SIG-M5 (cell line): Measurements from ENCODE around the gene ACAP3.

Experiments used
- DNase-seq: peaks from one replicate; lab custom pipeline; 2025; lab: John Stamatoyannopoulos, UW

Gene ACAP3

DNA sequence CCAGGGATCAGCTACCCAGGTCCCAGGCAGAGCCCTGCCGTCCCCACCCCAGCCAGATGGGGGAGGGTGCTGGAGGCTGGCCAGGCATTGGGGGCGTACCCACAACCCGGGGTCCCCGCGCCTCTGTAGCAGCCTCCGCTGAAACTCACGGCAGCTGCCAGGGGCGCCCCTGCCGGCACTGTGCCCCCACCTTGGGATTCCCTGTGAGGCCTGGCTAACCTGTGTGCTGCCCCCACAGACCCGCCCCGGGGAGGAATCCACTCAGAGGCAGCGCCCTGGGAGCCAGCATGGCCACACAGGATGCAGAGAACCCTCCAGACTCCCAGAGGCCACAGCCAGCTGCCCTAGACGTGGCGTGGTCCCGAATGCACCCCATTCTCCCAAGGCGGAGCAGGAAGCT, 37.7 kb upstream of the ACAP3 start:
- DNase-seq: no peak

DNA sequence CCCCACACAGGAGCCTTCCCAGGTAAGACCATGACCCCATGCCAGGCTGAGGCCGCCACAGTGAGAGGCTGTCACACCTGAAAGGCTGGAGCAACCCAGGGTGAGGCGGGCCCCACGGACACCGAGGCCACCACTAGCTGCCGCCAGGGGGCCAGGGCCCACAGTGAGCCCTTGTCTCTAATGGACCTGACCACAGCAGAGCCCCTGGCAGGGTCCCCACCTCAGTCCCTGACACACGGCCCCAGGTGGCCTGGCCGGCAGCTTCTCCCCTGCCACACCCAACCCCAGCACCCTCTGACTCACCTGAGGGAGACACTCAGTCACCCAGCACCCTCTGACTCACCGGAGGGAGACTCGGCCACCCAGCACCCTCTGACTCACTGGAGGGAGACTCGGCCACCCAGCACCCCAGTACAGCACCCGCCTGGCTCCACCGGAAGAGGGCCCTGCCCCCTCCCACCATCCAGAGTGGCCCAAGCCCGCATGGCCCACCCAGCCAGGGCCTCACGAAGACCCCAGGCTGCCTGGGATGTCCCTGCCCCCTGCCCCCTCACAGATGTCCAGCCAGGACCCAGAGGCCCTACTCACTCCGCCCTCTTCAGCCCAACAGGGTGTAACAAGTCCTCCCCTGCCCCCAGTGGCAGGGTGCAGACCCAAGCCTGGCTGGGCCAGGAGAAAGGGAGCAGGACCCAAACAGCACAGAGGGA, 37.1 kb upstream of the ACAP3 start:
- no peak for DNase-seq

- DNase-seq: no peak
These were observed 36.2 kb upstream of the ACAP3 start for GRCh38 chr1:1343811-1344421.

DNA sequence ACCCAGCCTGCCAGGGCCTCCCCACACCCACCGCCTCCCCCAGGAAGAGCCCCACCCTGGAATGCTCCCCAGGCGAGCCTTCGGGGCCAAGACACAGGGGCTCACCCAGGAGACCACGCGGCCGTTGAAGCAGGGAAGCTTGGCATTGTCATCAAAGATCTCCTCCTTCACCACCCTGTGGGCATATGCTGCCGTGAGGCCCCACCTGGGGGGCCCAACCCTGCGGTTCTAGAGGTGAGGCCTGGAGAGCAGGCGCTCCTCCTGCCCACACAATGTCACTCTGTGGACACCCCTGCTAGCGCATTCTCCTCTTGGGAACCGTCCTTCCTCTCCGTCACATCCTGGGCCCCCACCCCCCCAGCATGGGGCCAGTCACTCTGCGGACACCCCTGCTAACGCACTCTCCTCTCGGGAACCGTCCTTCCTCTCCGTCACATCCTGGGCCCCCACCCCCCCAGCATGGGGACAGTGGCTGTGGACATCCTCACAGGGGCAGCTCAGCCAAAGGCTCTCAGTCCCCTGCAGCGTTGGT, 34.9 kb upstream of the ACAP3 start:
- DNase-seq: no peak

GRCh38 chr1:1342061-1342562, 34.4 kb upstream of the ACAP3 start:
- no peak for DNase-seq

GRCh38 chr1:1341549-1342021, 33.9 kb upstream of the ACAP3 start:
- DNase-seq: no peak

DNA sequence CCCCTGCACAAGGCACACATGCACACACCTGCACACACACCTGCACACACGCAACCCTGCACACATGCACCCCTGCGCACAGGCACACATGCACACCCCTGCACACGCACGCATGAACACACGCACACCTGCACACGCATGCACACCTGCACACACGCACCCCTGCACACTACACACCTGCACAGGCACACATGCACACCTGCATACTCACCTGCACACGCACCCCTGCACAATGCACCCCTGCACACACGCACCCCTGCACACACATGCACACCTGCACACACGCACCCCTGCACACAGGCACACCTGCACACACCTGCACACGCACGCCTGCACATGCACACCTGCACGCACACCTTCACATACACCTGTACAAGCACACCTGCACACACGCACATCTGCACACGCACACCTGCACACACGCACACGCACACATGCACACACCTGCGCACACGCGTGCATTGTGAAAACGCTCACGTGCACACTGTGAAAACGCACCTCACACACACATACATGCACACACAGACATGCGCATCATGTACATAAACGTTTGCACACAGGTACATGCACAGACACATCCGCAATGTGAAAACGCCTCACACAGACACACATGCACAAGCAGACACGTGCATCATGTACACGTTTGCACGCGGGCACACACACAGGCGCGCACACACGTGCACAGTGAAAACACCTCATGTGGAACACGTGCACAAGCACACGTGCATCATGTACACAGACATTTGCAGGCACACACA, 33.2 kb upstream of the ACAP3 start:
- no peak for DNase-seq

GRCh38 chr1:1340185-1340584, 32.5 kb upstream of the ACAP3 start:
- DNase-seq: no peak

DNA sequence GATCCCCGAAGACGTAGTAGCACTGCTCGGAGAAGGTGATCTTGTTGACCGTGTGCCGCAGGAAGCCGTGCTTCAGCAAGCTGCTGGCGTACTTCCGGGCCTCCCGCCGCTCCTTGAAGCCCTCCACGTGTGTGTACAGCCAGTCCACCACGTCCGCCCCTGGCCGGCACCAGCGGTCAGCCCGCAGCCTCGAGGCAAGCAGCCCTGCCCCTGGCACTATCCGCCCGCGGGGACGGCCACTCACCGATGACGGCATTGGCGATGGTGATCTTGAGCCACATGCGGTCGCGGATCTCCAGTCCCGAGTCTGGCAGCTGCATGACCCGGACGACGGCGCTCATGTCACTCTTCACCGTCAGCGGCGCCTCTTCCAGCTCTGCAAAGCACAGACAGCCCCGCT, 30.5 kb upstream of the ACAP3 start:
- DNase-seq: no peak

DNA sequence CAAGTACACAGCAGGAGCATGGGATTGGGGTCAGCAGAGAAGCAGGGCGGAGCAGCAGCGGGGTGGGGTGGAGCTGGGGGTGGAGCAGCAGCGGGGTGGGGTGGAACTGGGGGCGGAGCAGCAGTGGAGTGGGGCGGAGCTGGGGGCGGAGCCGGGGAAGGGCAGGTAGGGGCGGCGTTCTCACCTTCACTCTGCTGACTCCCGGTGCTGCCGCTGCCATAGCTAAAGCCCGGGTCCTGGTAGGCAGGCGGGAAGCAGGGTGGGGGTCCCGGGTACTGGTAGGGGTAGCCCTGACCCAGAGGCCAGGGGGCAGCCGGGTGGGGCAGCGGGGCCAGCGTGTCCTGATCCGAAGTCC, 30.0 kb upstream of the ACAP3 start:
- no peak for DNase-seq

DNA sequence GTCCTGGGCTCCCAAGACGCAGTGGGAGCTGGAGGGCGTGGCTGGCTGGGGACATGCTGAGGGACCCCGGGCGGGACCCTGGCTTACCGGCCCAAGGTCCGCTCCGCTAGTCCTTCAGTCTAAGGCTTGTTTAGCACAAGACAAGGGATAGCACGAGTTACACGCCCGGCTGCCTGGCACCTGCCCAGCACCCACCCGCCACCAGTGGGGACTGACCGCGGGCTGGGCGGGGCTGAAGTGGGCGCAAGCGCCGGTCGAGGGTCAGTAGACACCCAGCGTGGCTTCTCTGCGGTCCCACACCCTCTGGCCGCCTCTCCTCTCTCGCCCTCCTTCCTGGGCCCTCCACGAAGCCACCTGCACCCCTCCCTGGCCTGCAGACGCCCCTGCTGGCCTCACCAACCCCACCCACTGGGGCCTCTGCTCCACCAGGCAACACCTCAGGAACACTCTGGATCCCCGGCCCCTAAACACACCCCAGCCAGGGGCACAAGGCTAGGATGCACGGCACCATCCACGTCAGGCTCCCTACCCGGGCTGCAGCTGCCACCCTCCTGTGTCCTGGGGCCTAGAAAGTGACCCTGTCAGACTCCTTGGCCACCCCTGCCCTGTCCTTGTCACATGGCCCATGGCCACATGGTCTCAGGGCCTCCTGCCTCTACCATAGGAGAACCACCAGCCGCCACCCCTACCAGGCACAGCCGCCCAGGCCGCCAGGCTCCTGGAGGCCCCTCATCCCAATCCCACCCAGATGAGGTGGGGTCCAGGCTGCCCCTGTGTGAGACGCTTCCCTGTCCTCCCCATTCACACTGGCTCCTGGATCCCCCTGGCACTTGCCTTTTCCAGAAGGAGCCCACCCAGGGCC, 29.4 kb upstream of the ACAP3 start:
- DNase-seq: no peak

GRCh38 chr1:1336446-1336845, 28.7 kb upstream of the ACAP3 start:
- no peak for DNase-seq

DNA sequence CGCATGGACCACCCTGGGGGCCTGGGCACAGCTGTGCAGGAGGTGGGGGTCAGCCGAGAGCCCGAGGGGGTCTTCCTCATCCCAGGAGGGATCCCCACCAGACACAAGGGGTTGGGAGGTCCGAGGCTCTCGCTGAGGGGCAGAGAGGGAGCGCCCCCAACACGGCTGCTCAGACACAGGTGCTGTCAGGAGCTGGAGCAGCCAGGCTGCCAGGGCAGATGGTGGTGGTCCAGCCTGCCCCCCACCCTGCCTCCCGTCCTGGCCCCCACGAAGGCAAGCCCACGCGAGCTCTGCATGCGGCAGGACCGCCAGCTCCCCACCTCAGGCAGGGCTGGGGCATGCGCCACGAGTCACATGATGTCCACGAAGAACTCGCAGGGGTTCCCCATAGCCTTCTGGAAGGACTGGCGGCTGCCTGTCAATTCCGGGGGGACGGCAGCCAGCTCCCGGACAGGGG, 28.1 kb upstream of the ACAP3 start:
- DNase-seq: no peak

GRCh38 chr1:1335283-1335682, 27.6 kb upstream of the ACAP3 start:
- no peak for DNase-seq

DNA sequence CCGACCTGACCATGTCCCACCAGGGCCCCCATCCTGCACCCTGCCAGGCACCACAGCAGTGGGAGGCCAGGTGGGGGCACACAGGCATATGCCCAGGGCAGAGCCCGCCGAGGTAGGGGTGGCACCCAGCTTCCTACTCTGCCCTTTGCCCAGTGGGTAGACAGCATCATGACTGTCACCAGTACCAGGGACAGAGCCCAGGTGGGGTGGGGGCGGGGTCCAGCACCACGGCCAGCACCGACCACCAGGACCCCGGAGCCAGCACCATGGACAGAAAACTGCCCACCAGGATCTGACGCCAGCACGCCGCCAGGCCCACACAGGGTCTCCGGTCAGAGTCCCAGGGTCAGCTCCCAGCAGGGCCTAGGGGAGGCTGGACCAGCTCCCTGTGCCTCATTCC, 27.1 kb upstream of the ACAP3 start:
- no peak for DNase-seq

DNA sequence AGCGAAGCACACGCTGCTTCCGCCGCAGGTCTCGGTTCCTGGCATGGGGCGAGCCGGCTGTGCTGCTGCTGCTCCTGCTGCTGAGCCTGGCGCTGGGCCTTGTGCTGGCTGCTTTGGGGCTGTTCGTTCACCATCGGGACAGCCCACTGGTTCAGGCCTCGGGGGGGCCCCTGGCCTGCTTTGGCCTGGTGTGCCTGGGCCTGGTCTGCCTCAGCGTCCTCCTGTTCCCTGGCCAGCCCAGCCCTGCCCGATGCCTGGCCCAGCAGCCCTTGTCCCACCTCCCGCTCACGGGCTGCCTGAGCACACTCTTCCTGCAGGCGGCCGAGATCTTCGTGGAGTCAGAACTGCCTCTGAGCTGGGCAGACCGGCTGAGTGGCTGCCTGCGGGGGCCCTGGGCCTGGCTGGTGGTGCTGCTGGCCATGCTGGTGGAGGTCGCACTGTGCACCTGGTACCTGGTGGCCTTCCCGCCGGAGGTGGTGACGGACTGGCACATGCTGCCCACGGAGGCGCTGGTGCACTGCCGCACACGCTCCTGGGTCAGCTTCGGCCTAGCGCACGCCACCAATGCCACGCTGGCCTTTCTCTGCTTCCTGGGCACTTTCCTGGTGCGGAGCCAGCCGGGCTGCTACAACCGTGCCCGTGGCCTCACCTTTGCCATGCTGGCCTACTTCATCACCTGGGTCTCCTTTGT, 26.0 kb upstream of the ACAP3 start:
- DNase-seq: no peak

DNA sequence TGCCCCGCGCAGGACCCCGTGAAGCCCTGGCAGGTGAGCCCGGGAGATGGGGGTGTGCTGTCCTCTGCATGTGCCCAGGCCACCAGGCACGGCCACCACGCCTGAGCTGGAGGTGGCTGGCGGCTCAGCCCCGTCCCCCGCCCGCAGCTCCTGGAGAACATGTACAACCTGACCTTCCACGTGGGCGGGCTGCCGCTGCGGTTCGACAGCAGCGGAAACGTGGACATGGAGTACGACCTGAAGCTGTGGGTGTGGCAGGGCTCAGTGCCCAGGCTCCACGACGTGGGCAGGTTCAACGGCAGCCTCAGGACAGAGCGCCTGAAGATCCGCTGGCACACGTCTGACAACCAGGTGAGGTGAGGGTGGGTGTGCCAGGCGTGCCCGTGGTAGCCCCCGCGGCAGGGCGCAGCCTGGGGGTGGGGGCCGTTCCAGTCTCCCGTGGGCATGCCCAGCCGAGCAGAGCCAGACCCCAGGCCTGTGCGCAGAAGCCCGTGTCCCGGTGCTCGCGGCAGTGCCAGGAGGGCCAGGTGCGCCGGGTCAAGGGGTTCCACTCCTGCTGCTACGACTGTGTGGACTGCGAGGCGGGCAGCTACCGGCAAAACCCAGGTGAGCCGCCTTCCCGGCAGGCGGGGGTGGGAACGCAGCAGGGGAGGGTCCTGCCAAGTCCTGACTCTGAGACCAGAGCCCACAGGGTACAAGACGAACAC, 25.2 kb upstream of the ACAP3 start:
- DNase-seq: no peak

DNA sequence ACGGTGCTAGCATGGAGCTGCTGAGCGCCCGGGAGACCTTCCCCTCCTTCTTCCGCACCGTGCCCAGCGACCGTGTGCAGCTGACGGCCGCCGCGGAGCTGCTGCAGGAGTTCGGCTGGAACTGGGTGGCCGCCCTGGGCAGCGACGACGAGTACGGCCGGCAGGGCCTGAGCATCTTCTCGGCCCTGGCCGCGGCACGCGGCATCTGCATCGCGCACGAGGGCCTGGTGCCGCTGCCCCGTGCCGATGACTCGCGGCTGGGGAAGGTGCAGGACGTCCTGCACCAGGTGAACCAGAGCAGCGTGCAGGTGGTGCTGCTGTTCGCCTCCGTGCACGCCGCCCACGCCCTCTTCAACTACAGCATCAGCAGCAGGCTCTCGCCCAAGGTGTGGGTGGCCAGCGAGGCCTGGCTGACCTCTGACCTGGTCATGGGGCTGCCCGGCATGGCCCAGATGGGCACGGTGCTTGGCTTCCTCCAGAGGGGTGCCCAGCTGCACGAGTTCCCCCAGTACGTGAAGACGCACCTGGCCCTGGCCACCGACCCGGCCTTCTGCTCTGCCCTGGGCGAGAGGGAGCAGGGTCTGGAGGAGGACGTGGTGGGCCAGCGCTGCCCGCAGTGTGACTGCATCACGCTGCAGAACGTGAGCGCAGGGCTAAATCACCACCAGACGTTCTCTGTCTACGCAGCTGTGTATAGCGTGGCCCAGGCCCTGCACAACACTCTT, 24.5 kb upstream of the ACAP3 start:
- DNase-seq: no peak

DNA sequence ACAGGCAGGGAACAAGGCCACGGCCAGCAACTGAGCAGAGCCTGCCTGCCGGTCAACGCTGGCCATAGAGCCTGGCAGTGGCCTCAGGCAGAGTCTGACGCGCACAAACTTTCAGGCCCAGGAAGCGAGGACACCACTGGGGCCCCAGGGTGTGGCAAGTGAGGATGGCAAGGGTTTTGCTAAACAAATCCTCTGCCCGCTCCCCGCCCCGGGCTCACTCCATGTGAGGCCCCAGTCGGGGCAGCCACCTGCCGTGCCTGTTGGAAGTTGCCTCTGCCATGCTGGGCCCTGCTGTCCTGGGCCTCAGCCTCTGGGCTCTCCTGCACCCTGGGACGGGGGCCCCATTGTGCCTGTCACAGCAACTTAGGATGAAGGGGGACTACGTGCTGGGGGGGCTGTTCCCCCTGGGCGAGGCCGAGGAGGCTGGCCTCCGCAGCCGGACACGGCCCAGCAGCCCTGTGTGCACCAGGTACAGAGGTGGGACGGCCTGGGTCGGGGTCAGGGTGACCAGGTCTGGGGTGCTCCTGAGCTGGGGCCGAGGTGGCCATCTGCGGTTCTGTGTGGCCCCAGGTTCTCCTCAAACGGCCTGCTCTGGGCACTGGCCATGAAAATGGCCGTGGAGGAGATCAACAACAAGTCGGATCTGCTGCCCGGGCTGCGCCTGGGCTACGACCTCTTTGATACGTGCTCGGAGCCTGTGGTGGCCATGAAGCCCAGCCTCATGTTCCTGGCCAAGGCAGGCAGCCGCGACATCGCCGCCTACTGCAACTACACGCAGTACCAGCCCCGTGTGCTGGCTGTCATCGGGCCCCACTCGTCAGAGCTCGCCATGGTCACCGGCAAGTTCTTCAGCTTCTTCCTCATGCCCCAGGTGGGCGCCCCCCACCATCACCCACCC, 23.6 kb upstream of the ACAP3 start, which contains the start of gene TAS1R3:
TAS1R3 (plus strand) TSS at position 213 of the 898 bp plus-strand sequence; CDS start at position 279, 66 bp downstream.
- DNase-seq: no peak
